Activated T-cell treated with anti-CD3 and anti-CD28 coated beads for 1 hour (primary cell): Measurements from ENCODE around the gene MALAT1.
"Not testable (repeated sequence)": the region's sequence is repeated elsewhere in the genome, so short reads cannot be mapped to it uniquely, and the experiment has no call there.

Experiments used
- DNase-seq: peaks from one replicate; pipeline ENCODE4 v3.0.0-alpha.2; 2020; ENCODE audit warnings: low read depth

The MALAT1 gene

DNA sequence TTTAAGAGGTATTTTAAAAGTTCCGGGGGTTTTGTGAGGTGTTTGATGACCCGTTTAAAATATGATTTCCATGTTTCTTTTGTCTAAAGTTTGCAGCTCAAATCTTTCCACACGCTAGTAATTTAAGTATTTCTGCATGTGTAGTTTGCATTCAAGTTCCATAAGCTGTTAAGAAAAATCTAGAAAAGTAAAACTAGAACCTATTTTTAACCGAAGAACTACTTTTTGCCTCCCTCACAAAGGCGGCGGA lies 193 bp upstream of the MALAT1 start:
- no peak for DNase-seq

DNA sequence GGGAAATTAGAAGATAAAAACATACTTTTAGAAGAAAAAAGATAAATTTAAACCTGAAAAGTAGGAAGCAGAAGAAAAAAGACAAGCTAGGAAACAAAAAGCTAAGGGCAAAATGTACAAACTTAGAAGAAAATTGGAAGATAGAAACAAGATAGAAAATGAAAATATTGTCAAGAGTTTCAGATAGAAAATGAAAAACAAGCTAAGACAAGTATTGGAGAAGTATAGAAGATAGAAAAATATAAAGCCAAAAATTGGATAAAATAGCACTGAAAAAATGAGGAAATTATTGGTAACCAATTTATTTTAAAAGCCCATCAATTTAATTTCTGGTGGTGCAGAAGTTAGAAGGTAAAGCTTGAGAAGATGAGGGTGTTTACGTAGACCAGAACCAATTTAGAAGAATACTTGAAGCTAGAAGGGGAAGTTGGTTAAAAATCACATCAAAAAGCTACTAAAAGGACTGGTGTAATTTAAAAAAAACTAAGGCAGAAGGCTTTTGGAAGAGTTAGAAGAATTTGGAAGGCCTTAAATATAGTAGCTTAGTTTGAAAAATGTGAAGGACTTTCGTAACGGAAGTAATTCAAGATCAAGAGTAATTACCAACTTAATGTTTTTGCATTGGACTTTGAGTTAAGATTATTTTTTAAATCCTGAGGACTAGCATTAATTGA lies 1.0 kb downstream of the MALAT1 start:
- DNase-seq = no peak

DNA sequence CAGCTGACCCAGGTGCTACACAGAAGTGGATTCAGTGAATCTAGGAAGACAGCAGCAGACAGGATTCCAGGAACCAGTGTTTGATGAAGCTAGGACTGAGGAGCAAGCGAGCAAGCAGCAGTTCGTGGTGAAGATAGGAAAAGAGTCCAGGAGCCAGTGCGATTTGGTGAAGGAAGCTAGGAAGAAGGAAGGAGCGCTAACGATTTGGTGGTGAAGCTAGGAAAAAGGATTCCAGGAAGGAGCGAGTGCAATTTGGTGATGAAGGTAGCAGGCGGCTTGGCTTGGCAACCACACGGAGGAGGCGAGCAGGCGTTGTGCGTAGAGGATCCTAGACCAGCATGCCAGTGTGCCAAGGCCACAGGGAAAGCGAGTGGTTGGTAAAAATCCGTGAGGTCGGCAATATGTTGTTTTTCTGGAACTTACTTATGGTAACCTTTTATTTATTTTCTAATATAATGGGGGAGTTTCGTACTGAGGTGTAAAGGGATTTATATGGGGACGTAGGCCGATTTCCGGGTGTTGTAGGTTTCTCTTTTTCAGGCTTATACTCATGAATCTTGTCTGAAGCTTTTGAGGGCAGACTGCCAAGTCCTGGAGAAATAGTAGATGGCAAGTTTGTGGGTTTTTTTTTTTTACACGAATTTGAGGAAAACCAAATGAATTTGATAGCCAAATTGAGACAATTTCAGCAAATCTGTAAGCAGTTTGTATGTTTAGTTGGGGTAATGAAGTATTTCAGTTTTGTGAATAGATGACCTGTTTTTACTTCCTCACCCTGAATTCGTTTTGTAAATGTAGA lies 1.7 kb downstream of the MALAT1 start:
- no peak for DNase-seq

DNA sequence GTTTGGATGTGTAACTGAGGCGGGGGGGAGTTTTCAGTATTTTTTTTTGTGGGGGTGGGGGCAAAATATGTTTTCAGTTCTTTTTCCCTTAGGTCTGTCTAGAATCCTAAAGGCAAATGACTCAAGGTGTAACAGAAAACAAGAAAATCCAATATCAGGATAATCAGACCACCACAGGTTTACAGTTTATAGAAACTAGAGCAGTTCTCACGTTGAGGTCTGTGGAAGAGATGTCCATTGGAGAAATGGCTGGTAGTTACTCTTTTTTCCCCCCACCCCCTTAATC lies 2.3 kb downstream of the MALAT1 start:
- DNase-seq = no peak

DNA sequence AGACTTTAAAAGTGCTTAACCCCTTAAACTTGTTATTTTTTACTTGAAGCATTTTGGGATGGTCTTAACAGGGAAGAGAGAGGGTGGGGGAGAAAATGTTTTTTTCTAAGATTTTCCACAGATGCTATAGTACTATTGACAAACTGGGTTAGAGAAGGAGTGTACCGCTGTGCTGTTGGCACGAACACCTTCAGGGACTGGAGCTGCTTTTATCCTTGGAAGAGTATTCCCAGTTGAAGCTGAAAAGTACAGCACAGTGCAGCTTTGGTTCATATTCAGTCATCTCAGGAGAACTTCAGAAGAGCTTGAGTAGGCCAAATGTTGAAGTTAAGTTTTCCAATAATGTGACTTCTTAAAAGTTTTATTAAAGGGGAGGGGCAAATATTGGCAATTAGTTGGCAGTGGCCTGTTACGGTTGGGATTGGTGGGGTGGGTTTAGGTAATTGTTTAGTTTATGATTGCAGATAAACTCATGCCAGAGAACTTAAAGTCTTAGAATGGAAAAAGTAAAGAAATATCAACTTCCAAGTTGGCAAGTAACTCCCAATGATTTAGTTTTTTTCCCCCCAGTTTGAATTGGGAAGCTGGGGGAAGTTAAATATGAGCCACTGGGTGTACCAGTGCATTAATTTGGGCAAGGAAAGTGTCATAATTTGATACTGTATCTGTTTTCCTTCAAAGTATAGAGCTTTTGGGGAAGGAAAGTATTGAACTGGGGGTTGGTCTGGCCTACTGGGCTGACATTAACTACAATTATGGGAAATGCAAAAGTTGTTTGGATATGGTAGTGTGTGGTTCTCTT lies 2.8 kb downstream of the MALAT1 start:
- DNase-seq = no peak

DNA sequence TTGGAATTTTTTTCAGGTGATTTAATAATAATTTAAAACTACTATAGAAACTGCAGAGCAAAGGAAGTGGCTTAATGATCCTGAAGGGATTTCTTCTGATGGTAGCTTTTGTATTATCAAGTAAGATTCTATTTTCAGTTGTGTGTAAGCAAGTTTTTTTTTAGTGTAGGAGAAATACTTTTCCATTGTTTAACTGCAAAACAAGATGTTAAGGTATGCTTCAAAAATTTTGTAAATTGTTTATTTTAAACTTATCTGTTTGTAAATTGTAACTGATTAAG lies 3.4 kb downstream of the MALAT1 start:
- no peak for DNase-seq

DNA sequence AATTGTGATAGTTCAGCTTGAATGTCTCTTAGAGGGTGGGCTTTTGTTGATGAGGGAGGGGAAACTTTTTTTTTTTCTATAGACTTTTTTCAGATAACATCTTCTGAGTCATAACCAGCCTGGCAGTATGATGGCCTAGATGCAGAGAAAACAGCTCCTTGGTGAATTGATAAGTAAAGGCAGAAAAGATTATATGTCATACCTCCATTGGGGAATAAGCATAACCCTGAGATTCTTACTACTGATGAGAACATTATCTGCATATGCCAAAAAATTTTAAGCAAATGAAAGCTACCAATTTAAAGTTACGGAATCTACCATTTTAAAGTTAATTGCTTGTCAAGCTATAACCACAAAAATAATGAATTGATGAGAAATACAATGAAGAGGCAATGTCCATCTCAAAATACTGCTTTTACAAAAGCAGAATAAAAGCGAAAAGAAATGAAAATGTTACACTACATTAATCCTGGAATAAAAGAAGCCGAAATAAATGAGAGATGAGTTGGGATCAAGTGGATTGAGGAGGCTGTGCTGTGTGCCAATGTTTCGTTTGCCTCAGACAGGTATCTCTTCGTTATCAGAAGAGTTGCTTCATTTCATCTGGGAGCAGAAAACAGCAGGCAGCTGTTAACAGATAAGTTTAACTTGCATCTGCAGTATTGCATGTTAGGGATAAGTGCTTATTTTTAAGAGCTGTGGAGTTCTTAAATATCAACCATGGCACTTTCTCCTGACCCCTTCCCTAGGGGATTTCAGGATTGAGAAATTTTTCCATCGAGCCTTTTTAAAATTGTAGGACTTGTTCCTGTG lies 3.9 kb downstream of the MALAT1 start:
- DNase-seq = no peak

DNA sequence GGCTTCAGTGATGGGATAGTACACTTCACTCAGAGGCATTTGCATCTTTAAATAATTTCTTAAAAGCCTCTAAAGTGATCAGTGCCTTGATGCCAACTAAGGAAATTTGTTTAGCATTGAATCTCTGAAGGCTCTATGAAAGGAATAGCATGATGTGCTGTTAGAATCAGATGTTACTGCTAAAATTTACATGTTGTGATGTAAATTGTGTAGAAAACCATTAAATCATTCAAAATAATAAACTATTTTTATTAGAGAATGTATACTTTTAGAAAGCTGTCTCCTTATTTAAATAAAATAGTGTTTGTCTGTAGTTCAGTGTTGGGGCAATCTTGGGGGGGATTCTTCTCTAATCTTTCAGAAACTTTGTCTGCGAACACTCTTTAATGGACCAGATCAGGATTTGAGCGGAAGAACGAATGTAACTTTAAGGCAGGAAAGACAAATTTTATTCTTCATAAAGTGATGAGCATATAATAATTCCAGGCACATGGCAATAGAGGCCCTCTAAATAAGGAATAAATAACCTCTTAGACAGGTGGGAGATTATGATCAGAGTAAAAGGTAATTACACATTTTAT lies 4.6 kb downstream of the MALAT1 start:
- DNase-seq = no peak

DNA sequence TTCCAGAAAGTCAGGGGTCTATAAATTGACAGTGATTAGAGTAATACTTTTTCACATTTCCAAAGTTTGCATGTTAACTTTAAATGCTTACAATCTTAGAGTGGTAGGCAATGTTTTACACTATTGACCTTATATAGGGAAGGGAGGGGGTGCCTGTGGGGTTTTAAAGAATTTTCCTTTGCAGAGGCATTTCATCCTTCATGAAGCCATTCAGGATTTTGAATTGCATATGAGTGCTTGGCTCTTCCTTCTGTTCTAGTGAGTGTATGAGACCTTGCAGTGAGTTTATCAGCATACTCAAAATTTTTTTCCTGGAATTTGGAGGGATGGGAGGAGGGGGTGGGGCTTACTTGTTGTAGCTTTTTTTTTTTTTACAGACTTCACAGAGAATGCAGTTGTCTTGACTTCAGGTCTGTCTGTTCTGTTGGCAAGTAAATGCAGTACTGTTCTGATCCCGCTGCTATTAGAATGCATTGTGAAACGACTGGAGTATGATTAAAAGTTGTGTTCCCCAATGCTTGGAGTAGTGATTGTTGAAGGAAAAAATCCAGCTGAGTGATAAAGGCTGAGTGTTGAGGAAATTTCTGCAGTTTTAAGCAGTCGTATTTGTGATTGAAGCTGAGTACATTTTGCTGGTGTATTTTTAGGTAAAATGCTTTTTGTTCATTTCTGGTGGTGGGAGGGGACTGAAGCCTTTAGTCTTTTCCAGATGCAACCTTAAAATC lies 5.3 kb downstream of the MALAT1 start:
- DNase-seq = no peak

DNA sequence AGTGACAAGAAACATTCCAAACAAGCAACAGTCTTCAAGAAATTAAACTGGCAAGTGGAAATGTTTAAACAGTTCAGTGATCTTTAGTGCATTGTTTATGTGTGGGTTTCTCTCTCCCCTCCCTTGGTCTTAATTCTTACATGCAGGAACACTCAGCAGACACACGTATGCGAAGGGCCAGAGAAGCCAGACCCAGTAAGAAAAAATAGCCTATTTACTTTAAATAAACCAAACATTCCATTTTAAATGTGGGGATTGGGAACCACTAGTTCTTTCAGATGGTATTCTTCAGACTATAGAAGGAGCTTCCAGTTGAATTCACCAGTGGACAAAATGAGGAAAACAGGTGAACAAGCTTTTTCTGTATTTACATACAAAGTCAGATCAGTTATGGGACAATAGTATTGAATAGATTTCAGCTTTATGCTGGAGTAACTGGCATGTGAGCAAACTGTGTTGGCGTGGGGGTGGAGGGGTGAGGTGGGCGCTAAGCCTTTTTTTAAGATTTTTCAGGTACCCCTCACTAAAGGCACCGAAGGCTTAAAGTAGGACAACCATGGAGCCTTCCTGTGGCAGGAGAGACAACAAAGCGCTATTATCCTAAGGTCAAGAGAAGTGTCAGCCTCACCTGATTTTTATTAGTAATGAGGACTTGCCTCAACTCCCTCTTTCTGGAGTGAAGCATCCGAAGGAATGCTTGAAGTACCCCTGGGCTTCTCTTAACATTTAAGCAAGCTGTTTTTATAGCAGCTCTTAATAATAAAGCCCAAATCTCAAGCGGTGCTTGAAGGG lies 6.0 kb downstream of the MALAT1 start:
- no peak for DNase-seq

DNA sequence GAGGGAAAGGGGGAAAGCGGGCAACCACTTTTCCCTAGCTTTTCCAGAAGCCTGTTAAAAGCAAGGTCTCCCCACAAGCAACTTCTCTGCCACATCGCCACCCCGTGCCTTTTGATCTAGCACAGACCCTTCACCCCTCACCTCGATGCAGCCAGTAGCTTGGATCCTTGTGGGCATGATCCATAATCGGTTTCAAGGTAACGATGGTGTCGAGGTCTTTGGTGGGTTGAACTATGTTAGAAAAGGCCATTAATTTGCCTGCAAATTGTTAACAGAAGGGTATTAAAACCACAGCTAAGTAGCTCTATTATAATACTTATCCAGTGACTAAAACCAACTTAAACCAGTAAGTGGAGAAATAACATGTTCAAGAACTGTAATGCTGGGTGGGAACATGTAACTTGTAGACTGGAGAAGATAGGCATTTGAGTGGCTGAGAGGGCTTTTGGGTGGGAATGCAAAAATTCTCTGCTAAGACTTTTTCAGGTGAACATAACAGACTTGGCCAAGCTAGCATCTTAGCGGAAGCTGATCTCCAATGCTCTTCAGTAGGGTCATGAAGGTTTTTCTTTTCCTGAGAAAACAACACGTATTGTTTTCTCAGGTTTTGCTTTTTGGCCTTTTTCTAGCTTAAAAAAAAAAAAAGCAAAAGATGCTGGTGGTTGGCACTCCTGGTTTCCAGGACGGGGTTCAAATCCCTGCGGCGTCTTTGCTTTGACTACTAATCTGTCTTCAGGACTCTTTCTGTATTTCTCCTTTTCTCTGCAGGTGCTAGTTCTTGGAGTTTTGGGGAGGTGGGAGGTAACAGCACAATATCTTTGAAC lies 6.8 kb downstream of the MALAT1 start:
- no peak for DNase-seq

DNA sequence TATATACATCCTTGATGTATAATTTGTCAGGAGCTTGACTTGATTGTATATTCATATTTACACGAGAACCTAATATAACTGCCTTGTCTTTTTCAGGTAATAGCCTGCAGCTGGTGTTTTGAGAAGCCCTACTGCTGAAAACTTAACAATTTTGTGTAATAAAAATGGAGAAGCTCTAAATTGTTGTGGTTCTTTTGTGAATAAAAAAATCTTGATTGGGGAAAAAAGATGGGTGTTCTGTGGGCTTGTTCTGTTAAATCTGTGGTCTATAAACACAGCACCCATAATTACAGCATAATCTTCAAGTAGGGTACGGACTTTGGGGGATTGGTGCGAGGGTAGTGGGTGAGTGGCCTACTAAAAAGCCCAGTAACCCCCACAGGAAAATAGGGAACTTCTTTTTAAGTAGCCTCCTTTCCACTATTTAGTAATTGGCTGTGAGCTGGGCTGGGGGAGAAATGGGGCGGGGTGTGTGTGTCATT lies 7.5 kb downstream of the MALAT1 start:
- DNase-seq = no peak

DNA sequence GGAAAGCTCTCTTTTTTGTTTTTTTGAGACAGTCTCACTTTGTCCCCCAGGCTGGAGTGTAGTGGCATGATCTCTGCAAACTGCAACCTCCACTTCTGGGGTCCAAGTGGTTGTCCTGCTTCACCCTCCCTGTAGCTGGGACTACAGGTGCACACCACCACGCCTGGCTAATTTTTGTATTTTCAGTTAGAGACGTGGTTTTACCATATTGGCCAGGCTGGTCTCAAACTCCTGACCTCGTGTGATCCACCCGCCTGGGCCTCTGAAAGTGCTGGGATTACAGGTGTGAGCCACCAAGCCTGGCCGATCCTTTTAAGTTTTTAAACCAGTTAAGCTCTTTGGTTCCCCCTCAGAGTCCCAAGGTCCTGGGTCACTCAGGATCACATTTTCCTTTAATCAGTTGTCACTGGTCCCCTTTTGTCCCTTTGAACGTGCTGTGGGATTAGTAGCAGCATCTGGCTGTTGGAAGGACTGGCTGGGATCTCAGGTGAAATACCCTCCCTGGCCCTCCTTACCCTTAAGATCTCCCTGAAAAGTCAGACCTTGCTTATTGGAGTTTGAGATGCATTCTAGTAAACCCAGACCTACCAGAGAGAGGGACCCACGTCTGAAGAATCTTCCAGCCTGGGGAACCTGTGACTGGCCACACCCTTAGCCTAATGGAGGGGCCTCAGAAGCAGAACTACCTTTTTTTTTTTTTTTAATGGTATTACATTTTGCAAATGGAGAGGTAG lies 8.1 kb downstream of the MALAT1 start:
- no peak for DNase-seq

DNA sequence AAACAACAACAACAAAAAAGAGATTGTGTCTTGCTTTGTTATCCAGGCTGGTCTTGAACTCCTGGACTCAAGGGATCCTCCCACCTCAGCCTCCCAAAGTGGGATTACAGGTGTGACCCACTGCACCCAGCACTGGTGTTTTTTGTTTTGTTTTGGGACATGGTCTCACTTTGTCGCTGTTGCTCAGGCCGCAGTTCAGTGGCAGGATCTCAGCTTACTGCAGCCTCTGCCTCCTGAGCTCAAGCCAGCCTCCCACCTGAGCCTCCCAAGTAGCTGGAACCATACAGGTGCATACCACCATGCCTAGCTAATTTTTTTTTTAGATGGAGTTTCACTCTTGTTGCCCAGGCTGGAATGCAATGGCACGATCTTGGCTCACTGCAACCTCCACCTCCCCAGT lies 13.5 kb downstream of the MALAT1 start:
- DNase-seq = not testable (repeated sequence)

DNA sequence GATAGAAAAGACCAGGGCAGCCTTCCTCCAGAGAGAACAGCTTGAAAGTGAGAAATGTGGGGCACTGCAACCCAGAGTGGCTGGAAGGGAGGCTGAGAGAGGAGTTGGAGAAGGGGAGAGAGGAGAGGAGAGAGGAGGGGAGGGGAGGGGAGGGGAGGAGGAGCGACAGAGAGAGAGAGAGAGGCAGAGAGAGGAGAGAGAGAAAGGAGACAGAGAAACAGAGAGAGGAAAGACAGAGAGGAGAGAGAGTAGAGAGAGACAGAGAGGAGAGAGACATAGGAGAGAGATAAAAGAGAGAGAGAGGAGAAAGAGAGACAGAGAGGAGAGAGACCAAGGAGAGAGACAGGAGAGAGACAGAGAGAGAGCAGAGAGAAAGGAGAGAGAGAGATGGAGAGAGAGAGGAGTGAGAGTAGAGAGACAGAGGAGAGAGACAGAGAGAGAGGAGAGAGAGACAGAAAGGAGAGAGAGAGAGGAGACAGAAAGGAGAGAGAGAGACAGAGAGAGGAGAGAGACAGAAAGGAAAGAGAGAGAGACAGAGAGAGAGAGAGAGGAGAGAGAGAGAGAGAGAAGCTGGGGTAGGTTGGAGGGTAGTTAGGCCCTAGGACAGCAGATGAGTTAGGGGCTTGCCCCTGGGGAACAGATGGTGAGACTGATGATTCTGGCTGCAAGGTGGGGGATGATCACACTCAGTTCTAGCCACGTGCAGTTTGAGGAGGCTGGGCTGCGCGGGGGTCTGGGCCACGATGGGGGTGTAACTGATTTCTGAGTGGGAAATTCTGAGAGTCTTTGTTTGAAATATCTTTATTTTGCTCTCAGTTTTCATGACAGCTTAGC lies 17.5 kb downstream of the MALAT1 start:
- DNase-seq = no peak

DNA sequence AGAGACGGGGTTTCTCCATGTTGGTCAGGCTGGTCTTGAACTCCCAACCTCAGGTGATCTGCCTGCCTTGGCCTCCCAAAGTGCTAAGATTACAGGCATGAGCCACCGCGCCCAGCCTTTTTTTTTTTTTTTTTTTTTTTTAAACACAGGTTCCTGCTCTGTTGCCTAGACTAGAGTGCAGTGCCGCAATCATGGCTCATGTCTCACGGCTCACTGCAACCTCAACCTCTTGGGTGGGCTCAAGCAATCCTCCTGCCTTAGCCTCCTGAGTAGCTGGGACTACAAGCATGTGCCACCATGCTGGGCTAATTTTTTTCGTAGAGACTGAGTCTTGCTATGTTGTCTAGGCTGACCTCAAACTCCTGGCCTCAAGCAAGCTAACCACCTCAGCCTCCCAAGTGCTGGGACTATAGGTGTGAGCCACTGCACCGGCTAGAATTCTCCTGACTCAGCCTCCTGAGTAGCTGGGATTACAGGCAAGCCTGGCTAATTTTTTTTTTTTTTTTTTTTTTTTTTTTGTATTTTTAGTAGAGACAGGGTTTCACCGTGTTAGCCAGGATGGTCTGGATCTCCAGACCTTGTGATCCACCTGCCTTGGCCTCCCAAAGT lies 20.2 kb downstream of the MALAT1 start:
- not testable (repeated sequence) for DNase-seq

DNA sequence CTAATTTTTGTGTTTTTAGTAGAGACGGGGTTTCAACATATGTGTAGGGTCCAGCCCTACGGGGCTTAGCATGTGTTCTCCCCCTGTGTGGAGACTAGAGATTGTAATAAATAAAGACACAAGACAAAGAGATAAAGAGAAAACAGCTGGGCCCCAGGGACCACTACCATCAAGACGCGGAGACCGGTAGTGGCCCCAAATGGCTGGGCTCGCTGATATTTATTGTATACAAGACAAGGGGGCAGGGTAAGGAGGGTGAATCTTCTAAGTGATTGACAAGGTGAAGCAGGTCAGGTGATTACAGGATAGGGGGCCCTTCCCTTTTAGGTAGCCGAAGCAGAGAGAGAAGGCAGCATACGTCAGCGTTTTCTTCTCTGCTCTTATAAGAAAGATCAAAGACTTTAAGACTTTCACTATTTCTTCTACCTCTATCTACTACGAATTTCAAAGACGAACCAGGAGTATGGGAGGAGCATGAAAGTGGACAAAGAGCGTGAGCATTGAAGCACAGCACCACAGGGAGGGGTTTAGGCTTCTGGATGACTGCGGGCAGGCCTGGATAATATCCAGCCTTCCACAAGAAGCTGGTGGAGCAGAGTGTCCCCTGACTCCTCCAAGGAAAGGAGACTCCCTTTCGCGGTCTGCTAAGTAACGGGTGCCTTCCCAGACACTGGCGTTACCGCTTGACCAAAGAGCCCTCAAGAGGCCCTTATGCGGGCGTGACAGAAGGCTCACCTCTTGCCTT lies 23.1 kb downstream of the MALAT1 start:
- DNase-seq = not testable (repeated sequence)
